Liver (tissue), 9 donors: ENCODE measurements around the gene FAN1. TPM values are rescaled to one million over a fixed set of nuclear protein-coding genes. Genes with fewer than 3 reads are reported as not detected.

Experiments
- DNase-seq: peaks from one replicate; pipeline ENCODE4 v3.0.0-alpha.2; 2017; ENCODE audit warnings: low spot score
- H3K27ac ChIP-seq, 2 donors: one replicate each; pipeline ENCODE4 v1.7.0; 2013; ENCODE audit warnings: inconsistent platforms in 2 of 2, low read length in 2 of 2, control low read depth in 1 of 2, low read depth in 1 of 2, mild to moderate bottlenecking in 1 of 2
- H3K27me3 ChIP-seq, 4 donors: one replicate each; pipeline versions ENCODE4 v1.6.1 to v1.7.0; 2013; ENCODE audit warnings: low read length in 3 of 4, inconsistent platforms in 1 of 4, mild to moderate bottlenecking in 1 of 4, moderate library complexity in 1 of 4; ENCODE audit not compliant: control insufficient read depth in 4 of 4, insufficient read depth in 4 of 4
- H3K36me3 ChIP-seq, 4 donors: one replicate each; pipeline versions ENCODE4 v1.6.1 to v1.7.0; 2013; ENCODE audit warnings: low read length in 3 of 4, mild to moderate bottlenecking in 3 of 4, low read depth in 1 of 4, moderate library complexity in 1 of 4; ENCODE audit not compliant: control insufficient read depth in 4 of 4, insufficient read depth in 3 of 4
- H3K4me1 ChIP-seq, 4 donors: one replicate each; pipeline versions ENCODE4 v1.6.1 to v1.7.0; 2013; ENCODE audit warnings: low read length in 3 of 4, mild to moderate bottlenecking in 3 of 4, moderate library complexity in 1 of 4; ENCODE audit not compliant: control insufficient read depth in 4 of 4, insufficient read depth in 4 of 4
- H3K4me3 ChIP-seq, 3 donors: one replicate each; pipeline versions ENCODE4 v1.6.1 to v1.7.0; 2013; ENCODE audit warnings: low read length in 3 of 3, control low read depth in 1 of 3, low read depth in 1 of 3, mild to moderate bottlenecking in 1 of 3
- H3K9ac ChIP-seq, 2 donors: one replicate each; pipeline ENCODE4 v1.7.0; 2013; ENCODE audit warnings: low read length in 2 of 2, mild to moderate bottlenecking in 2 of 2, moderate library complexity in 2 of 2, control low read depth in 1 of 2, low read depth in 1 of 2
- H3K9me3 ChIP-seq, 4 donors: one replicate each; pipeline versions ENCODE4 v1.6.1 to v1.7.0; 2013; ENCODE audit warnings: low read length in 3 of 4; ENCODE audit not compliant: control insufficient read depth in 4 of 4
- ATF3 ChIP-seq: IDR thresholded peaks from 2 replicates; pipeline ENCODE4 v1.6.1; 2016; ENCODE audit warnings: antibody characterized with exemption
- EGR1 ChIP-seq, 2 donors: IDR thresholded peaks; 2 replicates each; pipeline ENCODE4 v1.6.1; 2016 to 2018; ENCODE audit warnings: antibody characterized with exemption in 2 of 2, low read depth in 2 of 2
- FOXA1 ChIP-seq: IDR thresholded peaks from 2 replicates; pipeline ENCODE4 v1.6.1; 2016; ENCODE audit warnings: antibody characterized with exemption
- FOXA2 ChIP-seq: IDR thresholded peaks from 2 replicates; pipeline ENCODE4 v1.6.1; 2016; ENCODE audit warnings: antibody characterized with exemption
- GABPA ChIP-seq, 2 donors: IDR thresholded peaks in 1 of 2; conservative IDR thresholded peaks in 1 of 2; 2 replicates each; pipeline ENCODE4 v1.6.1; 2016; ENCODE audit warnings: antibody characterized with exemption in 2 of 2, mild to moderate bottlenecking in 1 of 2, moderate library complexity in 1 of 2
- HNF4G ChIP-seq: IDR thresholded peaks from 2 replicates; pipeline ENCODE4 v1.6.1; 2016; ENCODE audit warnings: antibody characterized with exemption
- JUND ChIP-seq, 2 donors: IDR thresholded peaks; 2 replicates each; pipeline ENCODE4 v1.6.1; 2016; ENCODE audit warnings: antibody characterized with exemption in 2 of 2
- NR2F2 ChIP-seq: IDR thresholded peaks from 2 replicates; pipeline ENCODE4 v1.6.1; 2016; ENCODE audit warnings: antibody characterized with exemption
- RAD21 ChIP-seq, 2 donors: IDR thresholded peaks; 2 replicates each; pipeline ENCODE4 v1.6.1; 2016; ENCODE audit warnings: antibody characterized with exemption in 2 of 2, mild to moderate bottlenecking in 2 of 2
- RXRA ChIP-seq, 2 donors: IDR thresholded peaks; 2 replicates each; pipeline ENCODE4 v1.6.1; 2017 to 2018; ENCODE audit warnings: antibody characterized with exemption in 2 of 2, mild to moderate bottlenecking in 1 of 2
- SP1 ChIP-seq: IDR thresholded peaks from 2 replicates; pipeline ENCODE4 v1.6.1; 2018; ENCODE audit warnings: antibody characterized with exemption, mild to moderate bottlenecking
- TAF1 ChIP-seq: conservative IDR thresholded peaks from 2 replicates; pipeline ENCODE4 v1.6.1; 2016; ENCODE audit warnings: antibody characterized with exemption, mild to moderate bottlenecking
- WGBS: extraction: QIAGEN DNeasy Blood & Tissue Kit; methylation state at CpG from one replicate; pipeline ENCODE4 v1.1.7; 2013; 5-methylcytosine and 5-hydroxymethylcytosine counted together
- polyA plus RNA-seq, 2 donors: library from polyadenylated mRNA; stranded (reverse) in 1 of 2; unstranded in 1 of 2; fragments of 200-250 nt in 1 of 2; fragments of >200 nt in 1 of 2; fragmentation: Nextera tagmentation in 1 of 2; extraction: Ambion mirVana in 1 of 2; gene quantifications; one replicate each; pipeline versions ENCODE4 v1.2.1 to v1.2.3, GENCODE V29; 2013 to 2015
- total RNA-seq, 2 donors: library from RNA; depleted of rRNA; stranded (reverse); fragments of >200 nt; gene quantifications; one replicate each; pipeline ENCODE4 v1.2.3, GENCODE V29; 2014
- TF ChIP-seq, protein P1 (sequence below): IDR thresholded peaks from 2 replicates; pipeline ENCODE4 v1.6.1; 2016; ENCODE audit warnings: antibody characterized with exemption, mild to moderate bottlenecking
- TF ChIP-seq, protein P2 (sequence below): IDR thresholded peaks from 2 replicates; pipeline ENCODE4 v1.6.1; 2016; ENCODE audit warnings: antibody characterized with exemption
- TF ChIP-seq, protein P3 (sequence below): fragments of 150-350 bp; IDR thresholded peaks from 2 replicates; pipeline ENCODE4 v1.5.1; 2017; ENCODE audit warnings: improper control_type of control experiment, low read depth, low read length; ENCODE audit not compliant: missing input control
- TF ChIP-seq, protein P4 (sequence below): IDR thresholded peaks from 2 replicates; pipeline ENCODE4 v1.6.1; 2016; ENCODE audit warnings: antibody characterized with exemption
- donor health status: healthy.
- donor health status: healthy.
- donor health status: healthy.
- donor health status: healthy.
- donor health status: healthy.

FAN1 gene
- total and polyA plus RNA-seq, 4 donors = 5.2 to 17.1 (median 7.5) TPM

DNA sequence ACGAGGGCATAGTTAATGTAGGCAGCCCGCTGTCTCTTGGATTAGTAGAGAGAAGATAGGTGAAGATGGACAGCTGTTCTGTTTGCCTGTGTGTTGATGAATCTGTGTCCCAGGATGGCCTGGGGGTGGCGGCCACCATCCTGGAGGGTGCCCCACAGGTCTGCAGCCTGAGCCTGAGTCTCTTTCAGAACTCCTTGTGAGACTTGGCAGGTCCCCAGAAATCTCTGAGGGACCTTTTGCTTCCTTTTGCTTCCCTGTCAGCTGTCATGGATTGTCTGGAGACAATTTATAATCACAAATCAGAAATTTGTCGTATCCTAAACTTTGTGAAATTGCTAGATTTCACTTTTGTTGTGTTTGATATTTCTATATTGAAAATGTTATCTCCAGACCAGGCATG is 17.4 kb downstream of the FAN1 start:
- no peak overlapping the region for H3K27ac ChIP-seq
- peaks cover 14 to 69% (median 47%) of the 10 kb centered on the region in 4 donors for H3K36me3 ChIP-seq
- H3K27me3 ChIP-seq = no peaks in the 10 kb centered on the region
- no peak overlapping the region for H3K4me3 ChIP-seq
- TF ChIP-seq EGR1 (IDR thresholded peaks at IDR 0.05; ENCODE audit: low read depth in 2 of 2) (no peak), RAD21 (IDR thresholded peaks at IDR 0.05) (no peak), FOXA2 (no peak), GABPA (IDR thresholded peaks at IDR 0.05 in 1 of 2, conservative IDR thresholded peaks at IDR 0.05 in 1 of 2) (no peak), NR2F2 (no peak), TAF1 (no peak), HNF4G (no peak), RXRA (IDR thresholded peaks at IDR 0.05) (no peak), ATF3 (no peak), FOXA1 (no peak), SP1 (no peak), JUND (IDR thresholded peaks at IDR 0.05) (no peak)
- TF ChIP-seq, protein P1, sequence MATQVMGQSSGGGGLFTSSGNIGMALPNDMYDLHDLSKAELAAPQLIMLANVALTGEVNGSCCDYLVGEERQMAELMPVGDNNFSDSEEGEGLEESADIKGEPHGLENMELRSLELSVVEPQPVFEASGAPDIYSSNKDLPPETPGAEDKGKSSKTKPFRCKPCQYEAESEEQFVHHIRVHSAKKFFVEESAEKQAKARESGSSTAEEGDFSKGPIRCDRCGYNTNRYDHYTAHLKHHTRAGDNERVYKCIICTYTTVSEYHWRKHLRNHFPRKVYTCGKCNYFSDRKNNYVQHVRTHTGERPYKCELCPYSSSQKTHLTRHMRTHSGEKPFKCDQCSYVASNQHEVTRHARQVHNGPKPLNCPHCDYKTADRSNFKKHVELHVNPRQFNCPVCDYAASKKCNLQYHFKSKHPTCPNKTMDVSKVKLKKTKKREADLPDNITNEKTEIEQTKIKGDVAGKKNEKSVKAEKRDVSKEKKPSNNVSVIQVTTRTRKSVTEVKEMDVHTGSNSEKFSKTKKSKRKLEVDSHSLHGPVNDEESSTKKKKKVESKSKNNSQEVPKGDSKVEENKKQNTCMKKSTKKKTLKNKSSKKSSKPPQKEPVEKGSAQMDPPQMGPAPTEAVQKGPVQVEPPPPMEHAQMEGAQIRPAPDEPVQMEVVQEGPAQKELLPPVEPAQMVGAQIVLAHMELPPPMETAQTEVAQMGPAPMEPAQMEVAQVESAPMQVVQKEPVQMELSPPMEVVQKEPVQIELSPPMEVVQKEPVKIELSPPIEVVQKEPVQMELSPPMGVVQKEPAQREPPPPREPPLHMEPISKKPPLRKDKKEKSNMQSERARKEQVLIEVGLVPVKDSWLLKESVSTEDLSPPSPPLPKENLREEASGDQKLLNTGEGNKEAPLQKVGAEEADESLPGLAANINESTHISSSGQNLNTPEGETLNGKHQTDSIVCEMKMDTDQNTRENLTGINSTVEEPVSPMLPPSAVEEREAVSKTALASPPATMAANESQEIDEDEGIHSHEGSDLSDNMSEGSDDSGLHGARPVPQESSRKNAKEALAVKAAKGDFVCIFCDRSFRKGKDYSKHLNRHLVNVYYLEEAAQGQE = no peak
- TF ChIP-seq, protein P2, sequence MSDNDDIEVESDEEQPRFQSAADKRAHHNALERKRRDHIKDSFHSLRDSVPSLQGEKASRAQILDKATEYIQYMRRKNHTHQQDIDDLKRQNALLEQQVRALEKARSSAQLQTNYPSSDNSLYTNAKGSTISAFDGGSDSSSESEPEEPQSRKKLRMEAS = no peak
- TF ChIP-seq, protein P3, sequence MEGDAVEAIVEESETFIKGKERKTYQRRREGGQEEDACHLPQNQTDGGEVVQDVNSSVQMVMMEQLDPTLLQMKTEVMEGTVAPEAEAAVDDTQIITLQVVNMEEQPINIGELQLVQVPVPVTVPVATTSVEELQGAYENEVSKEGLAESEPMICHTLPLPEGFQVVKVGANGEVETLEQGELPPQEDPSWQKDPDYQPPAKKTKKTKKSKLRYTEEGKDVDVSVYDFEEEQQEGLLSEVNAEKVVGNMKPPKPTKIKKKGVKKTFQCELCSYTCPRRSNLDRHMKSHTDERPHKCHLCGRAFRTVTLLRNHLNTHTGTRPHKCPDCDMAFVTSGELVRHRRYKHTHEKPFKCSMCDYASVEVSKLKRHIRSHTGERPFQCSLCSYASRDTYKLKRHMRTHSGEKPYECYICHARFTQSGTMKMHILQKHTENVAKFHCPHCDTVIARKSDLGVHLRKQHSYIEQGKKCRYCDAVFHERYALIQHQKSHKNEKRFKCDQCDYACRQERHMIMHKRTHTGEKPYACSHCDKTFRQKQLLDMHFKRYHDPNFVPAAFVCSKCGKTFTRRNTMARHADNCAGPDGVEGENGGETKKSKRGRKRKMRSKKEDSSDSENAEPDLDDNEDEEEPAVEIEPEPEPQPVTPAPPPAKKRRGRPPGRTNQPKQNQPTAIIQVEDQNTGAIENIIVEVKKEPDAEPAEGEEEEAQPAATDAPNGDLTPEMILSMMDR = no peak
- TF ChIP-seq, protein P4, sequence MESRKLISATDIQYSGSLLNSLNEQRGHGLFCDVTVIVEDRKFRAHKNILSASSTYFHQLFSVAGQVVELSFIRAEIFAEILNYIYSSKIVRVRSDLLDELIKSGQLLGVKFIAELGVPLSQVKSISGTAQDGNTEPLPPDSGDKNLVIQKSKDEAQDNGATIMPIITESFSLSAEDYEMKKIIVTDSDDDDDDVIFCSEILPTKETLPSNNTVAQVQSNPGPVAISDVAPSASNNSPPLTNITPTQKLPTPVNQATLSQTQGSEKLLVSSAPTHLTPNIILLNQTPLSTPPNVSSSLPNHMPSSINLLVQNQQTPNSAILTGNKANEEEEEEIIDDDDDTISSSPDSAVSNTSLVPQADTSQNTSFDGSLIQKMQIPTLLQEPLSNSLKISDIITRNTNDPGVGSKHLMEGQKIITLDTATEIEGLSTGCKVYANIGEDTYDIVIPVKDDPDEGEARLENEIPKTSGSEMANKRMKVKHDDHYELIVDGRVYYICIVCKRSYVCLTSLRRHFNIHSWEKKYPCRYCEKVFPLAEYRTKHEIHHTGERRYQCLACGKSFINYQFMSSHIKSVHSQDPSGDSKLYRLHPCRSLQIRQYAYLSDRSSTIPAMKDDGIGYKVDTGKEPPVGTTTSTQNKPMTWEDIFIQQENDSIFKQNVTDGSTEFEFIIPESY = no peak
- peaks cover 0 to 5% (median 2%) of the 10 kb centered on the region in 4 donors for H3K4me1 ChIP-seq
- 92% methylated on average over 4 of the region's 4 CpGs for WGBS
- no peaks in the 10 kb centered on the region for H3K9me3 ChIP-seq
- no peak overlapping the region for H3K9ac ChIP-seq
- no peak for DNase-seq
